Measurements from ENCODE around the gene ZNF784. TPM values are rescaled to one million over a fixed set of nuclear protein-coding genes. Genes with fewer than 3 reads are reported as not detected.

The ZNF784 gene
- total and polyA plus RNA-seq, 4 donors, result 0.79 to 6.0 (median 3.8) TPM

- DNase-seq (ENCODE audit: low spot score), result no peak
- Histone ChIP-seq H3K27ac (ENCODE audit: low read depth in 1 of 2, low read length in 2 of 2) (no peak overlapping the region), H3K9ac (ENCODE audit: low read depth in 1 of 2, low read length in 2 of 2) (no peak overlapping the region), H3K27me3 (ENCODE audit: control insufficient read depth in 4 of 4, insufficient read depth in 4 of 4, low read length in 3 of 4) (no peaks in the 10 kb centered on the region), H3K9me3 (ENCODE audit: control insufficient read depth in 4 of 4, low read length in 3 of 4) (no peaks in the 10 kb centered on the region), H3K4me1 (ENCODE audit: control insufficient read depth in 4 of 4, insufficient read depth in 4 of 4, low read length in 3 of 4) (peaks cover 0 to 17% (median 13%) of the 10 kb centered on the region in 4 donors), H3K36me3 (ENCODE audit: control insufficient read depth in 4 of 4, insufficient read depth in 3 of 4, low read depth in 1 of 4, low read length in 3 of 4) (peaks cover 3 to 20% (median 8%) of the 10 kb centered on the region in 4 donors), H3K4me3 (ENCODE audit: low read depth in 1 of 3, low read length in 3 of 3) (no peak overlapping the region)
- 82% methylated on average over 10 of the region's 10 CpGs for WGBS
- TF ChIP-seq NR2F2 (IDR thresholded peaks at IDR 0.05), result no peak
- no peak for TF ChIP-seq RAD21 (IDR thresholded peaks at IDR 0.05)
- no peak for TF ChIP-seq JUND (IDR thresholded peaks at IDR 0.05)
- no peak for TF ChIP-seq ATF3 (IDR thresholded peaks at IDR 0.05)
- TF ChIP-seq GABPA (IDR thresholded peaks at IDR 0.05 in 1 of 2, conservative IDR thresholded peaks at IDR 0.05 in 1 of 2), result no peak
- no peak for TF ChIP-seq TAF1 (conservative IDR thresholded peaks at IDR 0.05)
- TF ChIP-seq REST (IDR thresholded peaks at IDR 0.05), result no peak
- no peak for TF ChIP-seq MAX (IDR thresholded peaks at IDR 0.05)
- TF ChIP-seq RXRA (IDR thresholded peaks at IDR 0.05), result no peak
- TF ChIP-seq FOXA2 (IDR thresholded peaks at IDR 0.05), result no peak
- no peak for TF ChIP-seq ZBTB33 (IDR thresholded peaks at IDR 0.05)
- no peak for TF ChIP-seq YY1 (IDR thresholded peaks at IDR 0.05)
- TF ChIP-seq FOXA1 (IDR thresholded peaks at IDR 0.05), result no peak
- no peak for TF ChIP-seq EGR1 (IDR thresholded peaks at IDR 0.05; ENCODE audit: low read depth in 2 of 2)
Measured at GRCh38 chr19:55590617-55591016, 33.7 kb downstream of the ZNF784 start.

- H3K27me3 ChIP-seq (ENCODE audit: control insufficient read depth in 4 of 4, insufficient read depth in 4 of 4, low read length in 3 of 4), result no peaks in the 10 kb centered on the region
- peaks cover 2 to 20% (median 13%) of the 10 kb centered on the region in 4 donors for H3K4me1 ChIP-seq (ENCODE audit: control insufficient read depth in 4 of 4, insufficient read depth in 4 of 4, low read length in 3 of 4)
- 62% methylated on average over 7 of the region's 7 CpGs for WGBS
- TF ChIP-seq RXRA (IDR thresholded peaks at IDR 0.05) (no peak), ZBTB33 (IDR thresholded peaks at IDR 0.05) (no peak), REST (IDR thresholded peaks at IDR 0.05) (no peak)
- no peak overlapping the region for H3K4me3 ChIP-seq (ENCODE audit: low read depth in 1 of 3, low read length in 3 of 3)
- H3K27ac ChIP-seq (ENCODE audit: low read depth in 1 of 2, low read length in 2 of 2), result no peak overlapping the region
- DNase-seq (ENCODE audit: low spot score), result no peak
- H3K9me3 ChIP-seq (ENCODE audit: control insufficient read depth in 4 of 4, low read length in 3 of 4), result no peaks in the 10 kb centered on the region
- peaks cover 3 to 15% (median 6%) of the 10 kb centered on the region in 4 donors for H3K36me3 ChIP-seq (ENCODE audit: control insufficient read depth in 4 of 4, insufficient read depth in 3 of 4, low read depth in 1 of 4, low read length in 3 of 4)
- H3K9ac ChIP-seq (ENCODE audit: low read depth in 1 of 2, low read length in 2 of 2), result no peak overlapping the region
Measured at GRCh38 chr19:55590109-55590508, 34.3 kb downstream of the ZNF784 start.
